OCI-LY1 (cell line): ENCODE measurements around the gene TMPRSS3.

Experiments
- CTCF ChIP-seq: fragments of 200-600 bp; sonication (generic), shearing (Covaris generic); IDR thresholded peaks from 2 replicates; pipeline ENCODE4 v1.5.1; 2017; ENCODE audit warnings: mild to moderate bottlenecking, antibody characterized with exemption, low read length, moderate library complexity, mixed read lengths
- EZH2 ChIP-seq: fragments of 200-600 bp; sonication (generic), shearing (Covaris generic); IDR thresholded peaks from 2 replicates; pipeline ENCODE4 v1.8.0; 2017; ENCODE audit warnings: borderline replicate concordance, mixed run types, mild to moderate bottlenecking, antibody characterized with exemption, low read length, moderate library complexity, mixed read lengths

- TF ChIP-seq CTCF (no peak), EZH2 (no peak)
These were observed at the start of gene TMPRSS3 for GRCh38 chr21:42395905-42396651.
